ENCODE data around the gene ZBTB26.
A peak's percentile ranks its signal among the peaks of the same experiment; 100 is the strongest.

Gene ZBTB26

DNA sequence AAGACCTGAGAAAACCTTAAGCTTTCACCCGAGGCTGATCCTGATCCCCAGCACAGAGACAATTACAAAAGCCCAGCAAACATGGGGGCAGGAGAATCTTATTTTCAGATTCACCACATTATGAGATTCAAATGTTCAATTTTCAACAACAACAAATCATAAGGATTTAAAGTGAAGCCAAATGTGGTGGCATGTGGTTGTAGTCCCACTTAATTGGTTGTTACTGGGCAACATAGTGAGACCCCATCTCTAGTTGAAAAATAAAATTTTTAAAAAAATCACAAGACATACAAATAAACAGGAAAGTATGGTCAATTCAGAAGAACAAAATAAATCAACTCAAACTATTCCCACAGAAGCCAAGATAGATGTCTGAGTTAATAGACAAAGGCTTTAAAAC lies 5.6 kb upstream of the ZBTB26 start:
- H3K36me3 ChIP-seq (ENCODE audit: control insufficient read depth, insufficient read depth, low read length) = peaks cover 3% of the 10 kb centered on the region
- no peaks in the 10 kb centered on the region for H3K27me3 ChIP-seq (replicated peaks; ENCODE audit: control insufficient read depth, insufficient read depth, low read length)
- no peak for DNase-seq (ENCODE audit: extremely low read depth, insufficient read length)
- no peak overlapping the region for H3K4me3 ChIP-seq (replicated peaks; ENCODE audit: low read depth, low read length)
- TF ChIP-seq, protein P1, sequence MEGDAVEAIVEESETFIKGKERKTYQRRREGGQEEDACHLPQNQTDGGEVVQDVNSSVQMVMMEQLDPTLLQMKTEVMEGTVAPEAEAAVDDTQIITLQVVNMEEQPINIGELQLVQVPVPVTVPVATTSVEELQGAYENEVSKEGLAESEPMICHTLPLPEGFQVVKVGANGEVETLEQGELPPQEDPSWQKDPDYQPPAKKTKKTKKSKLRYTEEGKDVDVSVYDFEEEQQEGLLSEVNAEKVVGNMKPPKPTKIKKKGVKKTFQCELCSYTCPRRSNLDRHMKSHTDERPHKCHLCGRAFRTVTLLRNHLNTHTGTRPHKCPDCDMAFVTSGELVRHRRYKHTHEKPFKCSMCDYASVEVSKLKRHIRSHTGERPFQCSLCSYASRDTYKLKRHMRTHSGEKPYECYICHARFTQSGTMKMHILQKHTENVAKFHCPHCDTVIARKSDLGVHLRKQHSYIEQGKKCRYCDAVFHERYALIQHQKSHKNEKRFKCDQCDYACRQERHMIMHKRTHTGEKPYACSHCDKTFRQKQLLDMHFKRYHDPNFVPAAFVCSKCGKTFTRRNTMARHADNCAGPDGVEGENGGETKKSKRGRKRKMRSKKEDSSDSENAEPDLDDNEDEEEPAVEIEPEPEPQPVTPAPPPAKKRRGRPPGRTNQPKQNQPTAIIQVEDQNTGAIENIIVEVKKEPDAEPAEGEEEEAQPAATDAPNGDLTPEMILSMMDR (IDR thresholded peaks at IDR 0.05; ENCODE audit: insufficient read depth, low read length, poor library complexity, severe bottlenecking) = no peak

DNA sequence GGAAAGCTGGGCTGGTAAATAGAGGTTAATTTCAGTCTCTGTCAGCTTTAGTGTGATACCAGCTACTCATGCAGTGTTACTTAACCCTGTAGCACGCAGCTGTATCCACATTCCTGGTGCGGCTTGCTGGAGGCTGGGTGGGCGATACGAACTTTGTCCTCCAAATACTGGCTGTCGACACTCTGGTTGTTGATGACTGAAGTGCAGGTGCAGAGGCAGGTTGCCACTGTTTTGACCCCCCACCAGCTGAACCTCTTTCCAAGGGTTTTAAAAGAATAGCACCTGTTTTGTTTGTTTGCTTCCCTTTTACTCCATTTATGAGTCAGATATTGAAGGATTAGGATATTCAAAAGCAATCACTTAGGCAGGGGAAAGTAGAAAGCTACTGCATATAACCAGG lies 5.2 kb upstream of the ZBTB26 start:
- H3K27me3 ChIP-seq (replicated peaks; ENCODE audit: control insufficient read depth, insufficient read depth, low read length) = no peaks in the 10 kb centered on the region
- no peak for DNase-seq (ENCODE audit: extremely low read depth, insufficient read length)
- H3K36me3 ChIP-seq (ENCODE audit: control insufficient read depth, insufficient read depth, low read length) = peaks cover 3% of the 10 kb centered on the region
- TF ChIP-seq, protein P1 (IDR thresholded peaks at IDR 0.05; ENCODE audit: insufficient read depth, low read length, poor library complexity, severe bottlenecking) = no peak
- no peak overlapping the region for H3K4me3 ChIP-seq (replicated peaks; ENCODE audit: low read depth, low read length)

DNA sequence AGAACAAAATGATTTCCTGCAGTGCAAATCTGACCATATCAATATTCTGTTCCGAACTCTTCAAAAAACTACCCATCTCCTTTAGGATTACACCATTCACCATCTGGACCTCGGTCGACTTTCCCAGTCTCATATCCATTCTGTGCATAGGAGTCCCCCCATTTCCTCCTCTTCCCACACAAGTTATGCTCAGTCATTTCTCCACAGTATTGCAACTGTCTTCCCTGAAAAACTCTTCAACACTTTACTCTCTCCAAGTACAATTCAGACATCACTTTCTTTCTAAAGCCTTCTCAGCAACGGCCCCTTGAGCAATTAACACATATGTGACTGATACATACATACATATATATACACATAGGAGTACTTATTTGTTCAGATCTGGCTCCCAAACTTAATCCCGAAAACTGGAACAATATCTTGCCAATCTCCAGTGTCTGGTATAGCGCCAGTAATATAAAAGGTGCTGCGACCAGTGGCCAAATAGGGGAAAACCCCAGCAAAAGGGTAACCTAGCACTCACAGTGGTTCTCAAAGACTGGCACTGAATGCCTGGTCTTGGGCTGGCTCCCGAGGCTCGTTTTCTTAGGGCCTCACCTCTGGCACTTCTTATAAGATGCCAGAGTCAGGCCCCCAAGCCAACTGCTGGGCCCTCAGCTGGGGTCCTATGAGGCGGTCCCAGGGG lies 629 bp downstream of the ZBTB26 start:
- no peak for DNase-seq (ENCODE audit: extremely low read depth, insufficient read length)
- no peaks in the 10 kb centered on the region for H3K27me3 ChIP-seq (replicated peaks; ENCODE audit: control insufficient read depth, insufficient read depth, low read length)
- TF ChIP-seq, protein P1 (IDR thresholded peaks at IDR 0.05; ENCODE audit: insufficient read depth, low read length, poor library complexity, severe bottlenecking) = no peak
- no peaks in the 10 kb centered on the region; the same call in 1 of the 2 replicates for H3K36me3 ChIP-seq (ENCODE audit: control insufficient read depth, insufficient read depth, low read length)
- peak overlapping the region; percentile 96 for H3K4me3 ChIP-seq (replicated peaks; ENCODE audit: low read depth, low read length)

DNA sequence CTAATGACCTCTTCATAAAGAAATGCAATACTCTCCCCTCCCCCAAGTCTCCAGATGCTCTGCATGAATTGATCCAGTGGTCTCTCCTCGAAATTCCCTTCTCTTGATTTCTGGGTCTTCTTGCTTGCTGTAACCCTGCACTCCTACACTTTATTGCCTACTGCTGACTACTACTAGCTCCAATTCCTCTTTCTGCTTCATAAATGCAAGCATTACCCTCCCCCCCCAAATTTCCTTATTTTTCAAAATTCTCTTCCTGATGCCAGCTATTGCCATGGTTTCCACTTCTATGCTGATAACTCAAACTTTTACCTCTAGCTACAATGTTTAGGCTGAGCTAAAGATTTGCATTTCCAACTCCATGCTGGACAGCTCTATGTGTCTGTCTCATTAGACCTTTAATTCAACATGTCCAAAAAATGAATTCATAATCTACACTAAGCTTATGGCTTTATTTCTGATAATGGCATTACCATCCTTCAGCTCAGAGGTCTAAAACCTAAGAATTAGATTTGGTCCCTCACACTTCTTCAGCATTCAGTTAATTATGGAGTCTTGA lies 1.4 kb downstream of the ZBTB26 start:
- Histone ChIP-seq H3K36me3 (ENCODE audit: control insufficient read depth, insufficient read depth, low read length) (no peaks in the 10 kb centered on the region; the same call in 1 of the 2 replicates), H3K4me3 (replicated peaks; ENCODE audit: low read depth, low read length) (no peak overlapping the region; the same call in 1 of the 2 replicates), H3K27me3 (replicated peaks; ENCODE audit: control insufficient read depth, insufficient read depth, low read length) (no peaks in the 10 kb centered on the region)
- DNase-seq (ENCODE audit: extremely low read depth, insufficient read length) = no peak
- TF ChIP-seq, protein P1 (IDR thresholded peaks at IDR 0.05; ENCODE audit: insufficient read depth, low read length, poor library complexity, severe bottlenecking) = no peak

DNA sequence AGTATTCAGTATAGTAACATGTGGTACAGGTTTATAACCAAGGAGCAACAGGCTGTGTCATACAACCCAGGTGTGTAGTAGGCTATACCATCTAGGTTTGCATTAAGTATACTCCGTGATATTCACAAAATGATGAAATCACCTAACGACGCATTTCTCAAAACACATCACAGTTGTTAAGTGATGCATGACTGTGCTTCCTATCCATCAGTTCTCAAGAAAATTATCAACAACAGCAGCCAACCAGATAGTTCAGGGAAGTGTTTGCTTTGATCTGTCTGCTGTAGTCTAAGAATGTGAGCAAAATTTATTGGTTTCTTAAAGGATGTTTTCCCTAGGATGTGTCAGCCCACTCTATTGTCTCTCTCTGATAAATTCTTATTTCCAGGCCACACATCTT lies 7.4 kb downstream of the ZBTB26 start:
- no peaks in the 10 kb centered on the region for H3K27me3 ChIP-seq (replicated peaks; ENCODE audit: control insufficient read depth, insufficient read depth, low read length)
- no peak for DNase-seq (ENCODE audit: extremely low read depth, insufficient read length)
- H3K4me3 ChIP-seq (replicated peaks; ENCODE audit: low read depth, low read length) = no peak overlapping the region
- TF ChIP-seq, protein P1 (IDR thresholded peaks at IDR 0.05; ENCODE audit: insufficient read depth, low read length, poor library complexity, severe bottlenecking) = no peak
- H3K36me3 ChIP-seq (ENCODE audit: control insufficient read depth, insufficient read depth, low read length) = peaks cover 1% of the 10 kb centered on the region; the same call in 1 of the 2 replicates

Data from GM06990 (cell line).